GM18951 (cell line): ENCODE results near the gene SOHLH2.

Source experiments
- POLR2A ChIP-seq: IDR thresholded peaks from 4 replicates; pipeline ENCODE4 v1.6.1; 2011; ENCODE audit warnings: mild to moderate bottlenecking; ENCODE audit not compliant: insufficient read length, insufficient read depth; ENCODE audit errors: extremely low read depth
- in situ Hi-C: fragments of 300-500 bp; cut with MboI; formaldehyde crosslinking; loops from one replicate; pipeline ENCODE4 v1.12.0; 2022; ENCODE audit warnings: low sequenced_read_pairs, mixed read lengths, inconsistent platforms; ENCODE audit not compliant: unreplicated experiment

SOHLH2 gene

GRCh38 chr13:36163286-36163685, 51.1 kb downstream of the SOHLH2 start:
- TF ChIP-seq POLR2A = no peak
- in situ Hi-C loops = no loop called here

DNA sequence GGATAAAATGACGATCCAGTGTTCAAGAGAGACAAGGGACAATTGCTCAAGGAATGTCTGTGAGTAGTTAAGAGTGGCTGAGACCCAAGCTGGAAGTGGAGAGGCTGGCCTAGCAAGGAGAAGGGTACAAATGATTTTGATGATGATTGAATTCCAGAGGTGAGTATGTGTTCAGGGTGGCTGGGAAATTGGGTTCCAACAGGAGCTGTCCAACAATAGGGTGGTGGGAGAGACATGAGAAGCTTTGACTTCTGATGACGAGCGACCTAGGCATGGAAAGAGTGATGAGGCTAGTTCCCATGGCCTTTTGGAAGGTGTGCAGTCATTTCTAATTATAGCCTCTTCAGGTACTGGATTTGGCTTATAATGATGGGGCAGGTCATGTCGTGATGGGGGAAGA, 54.1 kb downstream of the SOHLH2 start:
- in situ Hi-C loops = no loop called here
- TF ChIP-seq POLR2A = no peak

DNA sequence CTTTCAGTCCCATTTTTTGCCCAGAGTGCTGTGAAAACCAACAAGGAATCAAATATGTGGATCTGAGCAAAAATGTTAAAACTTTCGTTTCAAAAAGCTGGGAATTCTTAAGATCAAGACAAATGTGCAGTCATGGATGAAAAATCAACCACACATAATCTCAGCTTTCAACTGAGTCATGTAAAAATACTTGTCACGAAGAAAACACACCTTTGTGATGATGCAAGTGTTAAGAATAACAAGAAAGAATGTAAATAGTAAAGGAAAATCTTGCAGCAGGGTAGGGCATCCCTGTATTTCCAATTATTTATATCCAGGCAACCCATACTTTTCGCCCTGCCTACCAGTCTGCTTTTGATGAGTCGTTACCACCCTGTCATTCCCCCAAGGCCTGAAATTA, 55.7 kb downstream of the SOHLH2 start:
- no peak for TF ChIP-seq POLR2A

GRCh38 chr13:36157480-36157879, 56.9 kb downstream of the SOHLH2 start:
- no peak for TF ChIP-seq POLR2A
- in situ Hi-C loops = no loop called here

More for the DNA sequence above, 55.7 kb downstream of the SOHLH2 start:
- in situ Hi-C loops = no loop called here

- TF ChIP-seq POLR2A = no peak
- in situ Hi-C loops = no loop called here
Measured at GRCh38 chr13:36154567-36155291, 59.6 kb downstream of the SOHLH2 start.

GRCh38 chr13:36151591-36151990, 62.8 kb downstream of the SOHLH2 start:
- in situ Hi-C loops = no loop called here
- TF ChIP-seq POLR2A = no peak

DNA sequence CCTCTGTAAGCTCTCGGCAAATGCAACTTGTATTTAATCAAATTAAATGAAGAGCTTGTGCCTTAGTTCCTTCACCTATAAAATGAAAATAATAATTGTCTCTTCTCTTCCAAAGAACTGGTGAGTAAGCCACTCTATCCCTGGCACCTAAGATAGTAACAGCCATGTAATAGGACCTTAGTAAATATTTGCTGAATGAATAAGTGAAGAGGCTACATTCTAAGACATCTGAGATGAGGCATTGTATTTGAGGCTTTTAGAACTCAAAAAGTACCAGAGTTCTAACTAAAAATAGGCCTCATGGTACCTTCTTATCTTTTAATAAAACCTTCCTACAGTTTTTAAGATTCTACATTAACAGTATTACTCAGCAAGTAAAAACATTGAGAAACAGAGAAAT, 65.9 kb downstream of the SOHLH2 start:
- TF ChIP-seq POLR2A = no peak
- in situ Hi-C loops = no loop called here

DNA sequence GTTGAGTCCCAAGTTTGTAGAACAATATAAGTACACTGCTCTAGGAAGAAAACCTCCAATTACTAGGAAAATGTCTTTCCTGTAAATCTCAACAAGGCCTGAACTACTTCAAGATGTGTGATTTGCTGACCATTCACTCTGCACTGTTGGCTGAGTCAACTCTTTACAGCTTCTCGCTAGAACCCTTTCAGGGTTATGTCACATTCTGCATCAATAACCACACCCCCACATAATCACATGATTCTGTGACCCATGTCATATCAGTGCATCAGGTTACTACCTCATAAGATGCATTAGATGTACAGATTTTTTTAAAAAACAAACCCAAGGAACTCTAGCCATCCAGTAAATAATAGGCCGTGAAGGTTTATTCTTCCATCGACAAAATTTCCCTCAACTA, 67.0 kb downstream of the SOHLH2 start:
- in situ Hi-C loops = no loop called here
- no peak for TF ChIP-seq POLR2A

- in situ Hi-C loops = no loop called here
- TF ChIP-seq POLR2A = no peak
Measured at GRCh38 chr13:36146511-36147269, 67.7 kb downstream of the SOHLH2 start.

- in situ Hi-C loops = no loop called here
- TF ChIP-seq POLR2A = no peak
Measured at GRCh38 chr13:36143738-36144137, 70.6 kb downstream of the SOHLH2 start.

DNA sequence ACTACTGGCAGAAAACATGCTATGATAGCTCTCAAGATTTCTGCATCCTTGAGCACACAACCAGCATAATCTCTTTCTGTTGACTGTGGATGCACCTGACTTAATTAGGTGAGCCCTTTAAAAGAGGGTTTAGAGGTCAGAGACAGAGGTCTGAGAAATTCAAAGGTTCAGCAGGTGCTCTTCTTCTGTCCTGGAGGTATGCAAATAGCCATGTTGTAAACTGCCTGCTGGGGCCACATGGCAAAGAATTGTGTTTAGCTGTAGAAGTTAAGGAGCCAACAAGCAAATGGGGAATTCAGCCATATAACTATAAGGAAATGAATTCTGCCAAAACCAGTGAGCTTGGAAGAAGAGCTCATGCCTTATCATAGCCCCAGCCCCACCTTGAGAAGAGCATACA, 71.6 kb downstream of the SOHLH2 start:
- TF ChIP-seq POLR2A = no peak
- in situ Hi-C loops = no loop called here

GRCh38 chr13:36135876-36136275, 78.5 kb downstream of the SOHLH2 start:
- in situ Hi-C loops = no loop called here
- no peak for TF ChIP-seq POLR2A

DNA sequence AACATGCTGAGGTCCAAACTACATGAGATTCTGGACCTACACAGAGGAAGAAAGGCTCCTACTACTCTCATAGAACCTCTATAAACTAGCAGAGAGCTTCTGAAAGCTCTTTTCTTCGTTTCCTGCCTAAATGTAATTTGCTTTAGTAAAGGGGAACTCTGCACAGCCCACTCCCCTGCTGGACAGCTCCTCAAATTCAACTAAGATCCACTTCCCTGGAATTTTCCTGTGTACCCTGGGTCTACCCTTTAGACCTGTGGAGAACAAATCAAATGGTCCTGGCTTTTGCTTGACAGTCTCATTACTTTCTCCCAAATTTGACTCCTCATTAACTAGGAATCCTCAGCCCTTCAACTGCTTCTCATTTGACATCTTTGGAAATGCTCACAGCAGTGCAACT, 79.7 kb downstream of the SOHLH2 start:
- in situ Hi-C loops = no loop called here
- TF ChIP-seq POLR2A = no peak

DNA sequence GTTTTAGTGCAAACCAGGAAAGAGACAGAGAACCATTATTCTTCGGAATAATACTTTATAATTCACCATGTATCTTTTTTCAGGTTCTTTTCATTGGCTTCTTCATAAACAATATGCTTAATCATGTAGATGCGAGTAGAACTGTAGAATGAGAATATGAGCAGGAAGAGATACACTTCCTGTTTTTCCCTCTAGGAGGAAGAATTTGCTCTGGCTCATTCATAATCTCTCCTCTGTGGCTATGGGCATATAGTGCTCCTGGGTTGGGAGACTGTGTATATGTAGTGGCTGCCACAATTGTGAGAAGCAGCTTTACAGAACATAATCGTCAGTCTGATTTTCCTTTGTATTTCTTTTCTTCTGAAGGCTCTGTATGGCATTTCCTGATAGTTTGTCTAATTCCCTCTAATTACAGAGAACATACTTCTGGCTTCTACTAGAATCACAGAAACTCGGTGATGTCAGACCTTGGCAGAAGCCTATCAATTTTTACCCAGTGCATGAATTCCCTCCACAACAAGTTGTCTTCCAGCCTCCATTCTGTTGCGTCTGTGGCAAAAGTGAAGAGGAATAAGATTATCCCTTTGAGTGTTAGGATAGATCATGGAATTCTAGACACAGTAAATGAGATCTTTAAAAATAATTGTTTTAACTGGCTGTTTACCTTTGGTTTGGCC, 80.3 kb downstream of the SOHLH2 start:
- in situ Hi-C loops = no loop called here
- TF ChIP-seq POLR2A = no peak

GRCh38 chr13:36132376-36132775, 82.0 kb downstream of the SOHLH2 start:
- in situ Hi-C loops = no loop called here
- no peak for TF ChIP-seq POLR2A
